Measurements from ENCODE around the gene PCDH9.

Gene PCDH9

GRCh38 chr13:67224148-67224846 is 5.8 kb downstream of the PCDH9 start:
- DNase-seq, result peak; percentile 44 to 48

- no peak for DNase-seq
Observed at GRCh38 chr13:67223742-67224141, 6.4 kb downstream of the PCDH9 start.

GRCh38 chr13:67223024-67223423 is 7.1 kb downstream of the PCDH9 start:
- DNase-seq, result no peak

- DNase-seq, result no peak
Observed at GRCh38 chr13:67221630-67222226, 8.4 kb downstream of the PCDH9 start.

- DNase-seq, result no peak
Observed at GRCh38 chr13:67219113-67219512, 11.0 kb downstream of the PCDH9 start.

- DNase-seq, result no peak
Observed at GRCh38 chr13:67217880-67218279, 12.3 kb downstream of the PCDH9 start.

- no peak for DNase-seq
Observed at GRCh38 chr13:67216864-67217263, 13.3 kb downstream of the PCDH9 start.

- no peak for DNase-seq
Observed at GRCh38 chr13:67210208-67210607, 19.9 kb downstream of the PCDH9 start.

GRCh38 chr13:67208552-67208951 is 21.6 kb downstream of the PCDH9 start:
- no peak for DNase-seq

GRCh38 chr13:67204764-67205163 is 25.4 kb downstream of the PCDH9 start:
- DNase-seq, result no peak

GRCh38 chr13:67200605-67201004 is 29.5 kb downstream of the PCDH9 start:
- DNase-seq, result no peak

- DNase-seq, result no peak
Observed at GRCh38 chr13:67200183-67200582, 30.0 kb downstream of the PCDH9 start.

GRCh38 chr13:67197704-67198103 is 32.4 kb downstream of the PCDH9 start:
- DNase-seq, result no peak

- no peak for DNase-seq
Observed at GRCh38 chr13:67193979-67194378, 36.2 kb downstream of the PCDH9 start.

- DNase-seq, result no peak
Observed at GRCh38 chr13:67192751-67193150, 37.4 kb downstream of the PCDH9 start.

GRCh38 chr13:67186995-67187569 is 43.1 kb downstream of the PCDH9 start:
- no peak for DNase-seq

GRCh38 chr13:67184247-67184646 is 45.9 kb downstream of the PCDH9 start:
- DNase-seq, result no peak

- DNase-seq, result no peak
Observed at GRCh38 chr13:67183151-67183550, 47.0 kb downstream of the PCDH9 start.

- no peak for DNase-seq
Observed at GRCh38 chr13:67175836-67176459, 54.2 kb downstream of the PCDH9 start.

GRCh38 chr13:67168384-67168783 is 61.8 kb downstream of the PCDH9 start:
- DNase-seq, result no peak

GRCh38 chr13:67167420-67167819 is 62.7 kb downstream of the PCDH9 start:
- no peak for DNase-seq

- no peak for DNase-seq
Observed at GRCh38 chr13:67161176-67161575, 69.0 kb downstream of the PCDH9 start.

GRCh38 chr13:67158903-67159302 is 71.2 kb downstream of the PCDH9 start:
- DNase-seq, result no peak

GRCh38 chr13:67156723-67157060 is 73.4 kb downstream of the PCDH9 start:
- DNase-seq, result no peak
